Testis (tissue), 2 donors: ENCODE results near the gene KLRK1.
"Not testable (repeated sequence)": the region's sequence is repeated elsewhere in the genome, so short reads cannot be mapped to it uniquely, and the experiment has no call there.

Source experiments
- POLR2A ChIP-seq: fragments of 450-650 bp; IDR thresholded peaks from one replicate; pipeline ENCODE4 v1.6.1; 2017; ENCODE audit warnings: antibody characterized with exemption, mild to moderate bottlenecking, moderate library complexity
- TF ChIP-seq, protein P1 (sequence below), 3 experiments: fragments of 450-650 bp in 2 of 3; fragments of 200-600 bp in 1 of 3; sonication (generic) in 1 of 3; IDR thresholded peaks; one replicate each; pipeline ENCODE4 v1.5.1; 2016 to 2019; ENCODE audit warnings: antibody characterized with exemption in 3 of 3, mild to moderate bottlenecking in 2 of 3, moderate library complexity in 1 of 3

DNA sequence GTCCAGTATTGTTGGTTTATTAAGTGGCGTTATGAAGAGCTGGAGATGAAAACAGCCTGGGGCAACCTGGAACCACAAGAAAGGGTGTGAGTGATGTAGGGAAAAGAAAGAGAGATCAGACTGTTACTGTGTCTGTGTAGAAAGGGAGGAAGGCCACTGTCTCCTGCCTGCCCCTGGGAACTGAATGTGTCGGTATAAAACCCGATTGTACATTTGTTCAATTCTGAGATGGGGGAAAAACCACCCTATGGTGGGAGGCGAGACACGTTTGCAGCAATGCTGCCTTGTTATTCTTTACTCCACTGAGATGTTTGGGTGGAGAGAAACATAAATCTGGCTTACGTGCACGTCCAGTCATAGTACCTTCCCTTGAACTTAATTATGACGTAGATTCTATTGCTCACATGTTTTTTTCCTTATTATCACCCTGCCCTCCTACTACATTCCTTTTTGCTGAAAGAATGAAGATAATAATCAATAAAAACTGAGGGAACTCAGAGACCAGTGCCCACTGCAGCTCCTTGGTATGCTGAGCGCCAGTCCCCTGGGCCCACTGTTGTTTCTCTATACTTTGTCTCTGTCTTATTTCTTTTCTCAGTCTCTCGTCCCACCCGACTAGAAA is 4.8 kb upstream of the KLRK1 start:
- TF ChIP-seq, protein P1, sequence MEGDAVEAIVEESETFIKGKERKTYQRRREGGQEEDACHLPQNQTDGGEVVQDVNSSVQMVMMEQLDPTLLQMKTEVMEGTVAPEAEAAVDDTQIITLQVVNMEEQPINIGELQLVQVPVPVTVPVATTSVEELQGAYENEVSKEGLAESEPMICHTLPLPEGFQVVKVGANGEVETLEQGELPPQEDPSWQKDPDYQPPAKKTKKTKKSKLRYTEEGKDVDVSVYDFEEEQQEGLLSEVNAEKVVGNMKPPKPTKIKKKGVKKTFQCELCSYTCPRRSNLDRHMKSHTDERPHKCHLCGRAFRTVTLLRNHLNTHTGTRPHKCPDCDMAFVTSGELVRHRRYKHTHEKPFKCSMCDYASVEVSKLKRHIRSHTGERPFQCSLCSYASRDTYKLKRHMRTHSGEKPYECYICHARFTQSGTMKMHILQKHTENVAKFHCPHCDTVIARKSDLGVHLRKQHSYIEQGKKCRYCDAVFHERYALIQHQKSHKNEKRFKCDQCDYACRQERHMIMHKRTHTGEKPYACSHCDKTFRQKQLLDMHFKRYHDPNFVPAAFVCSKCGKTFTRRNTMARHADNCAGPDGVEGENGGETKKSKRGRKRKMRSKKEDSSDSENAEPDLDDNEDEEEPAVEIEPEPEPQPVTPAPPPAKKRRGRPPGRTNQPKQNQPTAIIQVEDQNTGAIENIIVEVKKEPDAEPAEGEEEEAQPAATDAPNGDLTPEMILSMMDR (IDR thresholded peaks at IDR 0.05), result not testable (repeated sequence)
- TF ChIP-seq POLR2A, result not testable (repeated sequence)
